B cell (primary cell): Measurements from ENCODE around the gene PRL.

ENCODE experiments used
- CTCF ChIP-seq: fragments of 200-600 bp; IDR thresholded peaks from one replicate; pipeline ENCODE4 v1.8.0; 2022; ENCODE audit warnings: antibody characterized with exemption, mild to moderate bottlenecking
- EZH2 ChIP-seq: IDR thresholded peaks from 2 replicates; pipeline ENCODE4 v1.6.1; 2012; ENCODE audit warnings: borderline replicate concordance, low read depth, mild to moderate bottlenecking, moderate library complexity, low read length; ENCODE audit not compliant: insufficient read depth, poor library complexity, severe bottlenecking

- TF ChIP-seq EZH2 (no peak), CTCF (no peak)
Observed at GRCh38 chr6:22332216-22332615, 35.4 kb upstream of the PRL start.
